ENCODE measurements around the gene NEU2. TPM values are rescaled to one million over a fixed set of nuclear protein-coding genes. Genes with fewer than 3 reads are reported as not detected.
A peak's percentile ranks its signal among the peaks of the same experiment; 100 is the strongest.

NEU2 gene
- total and polyA plus RNA-seq, 9 of the 15 experiments (the other 6 are each of a cell fraction or from before 2014, with no cell fraction given): not detected

GRCh38 chr2:233022561-233022960 lies 9.9 kb upstream of the NEU2 start:
- Histone ChIP-seq H3K9me3 (replicated peaks; ENCODE audit: control insufficient read depth, insufficient read depth, low read depth, low read length) (no peaks in the 10 kb centered on the region), H3K4me2 (ENCODE audit: insufficient read depth, low read length) (no peak overlapping the region), H3K27me3 (ENCODE audit: control insufficient read depth in 2 of 2, insufficient read depth in 2 of 2, low read length in 2 of 2) (0 out of 5 replicates have a peak, but pooled peaks cover 0 to 5% of the 10 kb centered on the region in 2 experiments), H2AFZ (ENCODE audit: low read depth, low read length) (peak overlapping the region; percentile 20; the same call in 1 of the 2 replicates), H3K36me3 (ENCODE audit: control insufficient read depth, insufficient read depth, low read length) (no peaks in the 10 kb centered on the region), H4K20me1 (replicated peaks; ENCODE audit: control insufficient read depth, insufficient read depth, low read length) (no peaks in the 10 kb centered on the region), H3K4me1 (replicated peaks in 1 of 2; ENCODE audit: control insufficient read depth in 2 of 2, insufficient read depth in 2 of 2, low read length in 2 of 2) (peaks cover 0 to 10% of the 10 kb centered on the region in 2 experiments; a peak in 3 of 5 replicates), H3K27ac (ENCODE audit: extremely low read depth, low read depth, low read length) (no peak overlapping the region), H3K79me2 (ENCODE audit: control insufficient read depth, insufficient read depth, low read length) (no peaks in the 10 kb centered on the region), H3K9ac (ENCODE audit: insufficient read depth in 1 of 2, low read depth in 2 of 2, low read length in 2 of 2) (peak overlapping the region in 1 of 2 experiments; percentile 74; a peak in 1 of 4 replicates), H3K4me3 (no peak overlapping the region), H3K9me1 (ENCODE audit: control insufficient read depth, insufficient read depth, low read length) (no peaks in the 10 kb centered on the region)
- DNase-seq (ENCODE audit: extremely low read depth in 1 of 4, low spot score in 3 of 4) (no peak), FAIRE-seq (no peak), ATAC-seq (no peak)
- POLR2A ChIA-PET: no interaction called here
- TF ChIP-seq ZNF354B (CRISPR knock-in tag; IDR thresholded peaks at IDR 0.05) (no peak), CAMTA2 (CRISPR knock-in tag; conservative IDR thresholded peaks at IDR 0.05) (no peak), L3MBTL2 (IDR thresholded peaks at IDR 0.05) (peak; percentile 28; the same call in 1 of the 2 replicates), ETV1 (tag; conservative IDR thresholded peaks at IDR 0.05; ENCODE audit: low read depth) (no peak), NR2F6 (CRISPR knock-in tag; IDR thresholded peaks at IDR 0.05) (no peak), KAT2B (IDR thresholded peaks at IDR 0.05; ENCODE audit: low read depth, low read length) (no peak), SAFB (IDR thresholded peaks at IDR 0.05; ENCODE audit: borderline replicate concordance, low read depth, low read length) (no peak)
- TF ChIP-seq, protein P1, sequence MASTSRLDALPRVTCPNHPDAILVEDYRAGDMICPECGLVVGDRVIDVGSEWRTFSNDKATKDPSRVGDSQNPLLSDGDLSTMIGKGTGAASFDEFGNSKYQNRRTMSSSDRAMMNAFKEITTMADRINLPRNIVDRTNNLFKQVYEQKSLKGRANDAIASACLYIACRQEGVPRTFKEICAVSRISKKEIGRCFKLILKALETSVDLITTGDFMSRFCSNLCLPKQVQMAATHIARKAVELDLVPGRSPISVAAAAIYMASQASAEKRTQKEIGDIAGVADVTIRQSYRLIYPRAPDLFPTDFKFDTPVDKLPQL (IDR thresholded peaks at IDR 0.05; ENCODE audit: extremely low read depth, insufficient read length): no peak
- in situ Hi-C loops (cut with MboI): no loop called here
- 53% methylated on average over 6 of the region's 8 CpGs for WGBS (ENCODE audit: insufficient coverage, low coverage, missing lambda C conversion rate)
- CTCF ChIA-PET (ENCODE audit: low intra/inter-chr PET ratio): no interaction called here
- intact Hi-C loops (cut with micrococcal nuclease): loop anchor here (10.0 kb wide), 2 partner anchors 168 to 418 kb away; no protein-coding TSS in a partner anchor
- no TSS peak for BruUV-seq (replicated peaks)
